GM21528 (cell line): ENCODE results near the gene RGPD5.
A peak's percentile ranks its signal among the peaks of the same experiment; 100 is the strongest.
"Not testable (repeated sequence)": the region's sequence is repeated elsewhere in the genome, so short reads cannot be mapped to it uniquely, and the experiment has no call there.

Experiments
- ATAC-seq: cut with Tn5 transposase; IDR thresholded peaks from one replicate; pipeline ENCODE4 v1.9.1; 2021; ENCODE audit warnings: mild to moderate bottlenecking, moderate library complexity; ENCODE audit not compliant: unreplicated experiment, low FRiP score

RGPD5 gene

GRCh38 chr2:109889909-109890308, 95.8 kb downstream of the RGPD5 start:
- not testable (repeated sequence) for ATAC-seq

- ATAC-seq, result not testable (repeated sequence)
These were observed 96.9 kb downstream of the RGPD5 start for GRCh38 chr2:109891024-109891423.

GRCh38 chr2:109893736-109894135, 99.6 kb downstream of the RGPD5 start:
- not testable (repeated sequence) for ATAC-seq

GRCh38 chr2:109894141-109894540, 100.0 kb downstream of the RGPD5 start:
- ATAC-seq, result not testable (repeated sequence)

- not testable (repeated sequence) for ATAC-seq
These were observed 101.2 kb downstream of the RGPD5 start for GRCh38 chr2:109895090-109895869.

GRCh38 chr2:109896212-109896611, 102.1 kb downstream of the RGPD5 start:
- peak; percentile 97 for ATAC-seq

GRCh38 chr2:109897769-109898461, 103.8 kb downstream of the RGPD5 start:
- ATAC-seq, result not testable (repeated sequence)

- not testable (repeated sequence) for ATAC-seq
These were observed 104.6 kb downstream of the RGPD5 start, which contains the start of gene LIMS3 for GRCh38 chr2:109898462-109899336. TSS of gene LIMS3 (plus strand) at chr2:109898688. CDS start at chr2:109898729, 41 bp downstream.

- ATAC-seq, result not testable (repeated sequence)
These were observed 111.7 kb downstream of the RGPD5 start for GRCh38 chr2:109905796-109906195.
